Choroid plexus epithelial cell (primary cell): ENCODE results near the gene GALP.

Experiments
- DNase-seq: peaks from one replicate; pipeline ENCODE4 v3.0.0-alpha.2; 2010; ENCODE audit warnings: low read depth
- H3K4me3 ChIP-seq: 2 replicates; pipeline ENCODE4 v1.5.1; 2011; ENCODE audit warnings: low read depth, mild to moderate bottlenecking, control low read depth, low read length, moderate library complexity
- TF ChIP-seq, protein P1 (sequence below): conservative IDR thresholded peaks from 2 replicates; pipeline ENCODE4 v1.5.1; 2011; ENCODE audit warnings: low read depth, mild to moderate bottlenecking, control low read depth, inconsistent platforms, low read length, moderate library complexity

Gene GALP

DNA sequence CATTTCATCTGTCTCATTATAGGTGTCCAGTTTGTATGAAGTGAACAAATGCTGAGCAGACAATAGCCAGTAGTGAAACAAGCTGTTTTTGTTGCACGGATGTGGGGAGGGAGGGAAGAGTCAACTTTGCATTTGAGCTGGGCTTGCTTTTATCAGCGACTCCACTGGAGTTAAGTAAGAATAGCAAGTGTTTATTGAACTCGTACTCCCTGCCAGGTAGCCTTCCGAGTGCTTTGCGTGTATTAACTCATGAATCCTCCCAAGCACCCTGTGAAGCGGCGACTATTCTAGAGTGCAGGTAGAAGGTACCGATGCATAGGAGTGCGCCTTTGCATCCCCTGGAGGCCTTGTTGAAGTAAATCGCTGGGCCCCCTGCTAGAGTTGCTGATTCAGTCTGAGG is 39.4 kb upstream of the GALP start:
- peak; percentile 51 for DNase-seq
- TF ChIP-seq, protein P1, sequence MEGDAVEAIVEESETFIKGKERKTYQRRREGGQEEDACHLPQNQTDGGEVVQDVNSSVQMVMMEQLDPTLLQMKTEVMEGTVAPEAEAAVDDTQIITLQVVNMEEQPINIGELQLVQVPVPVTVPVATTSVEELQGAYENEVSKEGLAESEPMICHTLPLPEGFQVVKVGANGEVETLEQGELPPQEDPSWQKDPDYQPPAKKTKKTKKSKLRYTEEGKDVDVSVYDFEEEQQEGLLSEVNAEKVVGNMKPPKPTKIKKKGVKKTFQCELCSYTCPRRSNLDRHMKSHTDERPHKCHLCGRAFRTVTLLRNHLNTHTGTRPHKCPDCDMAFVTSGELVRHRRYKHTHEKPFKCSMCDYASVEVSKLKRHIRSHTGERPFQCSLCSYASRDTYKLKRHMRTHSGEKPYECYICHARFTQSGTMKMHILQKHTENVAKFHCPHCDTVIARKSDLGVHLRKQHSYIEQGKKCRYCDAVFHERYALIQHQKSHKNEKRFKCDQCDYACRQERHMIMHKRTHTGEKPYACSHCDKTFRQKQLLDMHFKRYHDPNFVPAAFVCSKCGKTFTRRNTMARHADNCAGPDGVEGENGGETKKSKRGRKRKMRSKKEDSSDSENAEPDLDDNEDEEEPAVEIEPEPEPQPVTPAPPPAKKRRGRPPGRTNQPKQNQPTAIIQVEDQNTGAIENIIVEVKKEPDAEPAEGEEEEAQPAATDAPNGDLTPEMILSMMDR = no peak
- no peak overlapping the region for H3K4me3 ChIP-seq

DNA sequence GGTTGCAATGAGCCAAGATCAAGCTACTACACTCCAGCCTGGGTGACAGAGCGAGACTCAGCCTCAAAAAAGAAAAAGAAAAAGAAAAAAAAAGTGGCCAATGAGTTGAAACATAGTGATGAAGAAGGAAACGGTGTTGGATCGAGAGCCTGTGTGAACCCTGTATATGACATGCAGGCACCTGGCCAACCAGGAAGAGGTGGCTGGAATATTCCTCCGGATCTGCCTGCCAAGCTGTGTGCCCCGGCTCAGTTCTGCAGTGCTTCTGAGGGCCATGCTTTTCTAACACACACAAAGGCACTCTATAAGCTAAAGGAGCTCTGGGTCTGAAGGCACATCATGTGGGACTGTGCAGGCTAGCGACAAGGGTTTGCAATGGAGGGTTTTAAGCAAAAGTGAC is 38.4 kb upstream of the GALP start:
- TF ChIP-seq, protein P1 = no peak
- H3K4me3 ChIP-seq = no peak overlapping the region
- no peak for DNase-seq

DNA sequence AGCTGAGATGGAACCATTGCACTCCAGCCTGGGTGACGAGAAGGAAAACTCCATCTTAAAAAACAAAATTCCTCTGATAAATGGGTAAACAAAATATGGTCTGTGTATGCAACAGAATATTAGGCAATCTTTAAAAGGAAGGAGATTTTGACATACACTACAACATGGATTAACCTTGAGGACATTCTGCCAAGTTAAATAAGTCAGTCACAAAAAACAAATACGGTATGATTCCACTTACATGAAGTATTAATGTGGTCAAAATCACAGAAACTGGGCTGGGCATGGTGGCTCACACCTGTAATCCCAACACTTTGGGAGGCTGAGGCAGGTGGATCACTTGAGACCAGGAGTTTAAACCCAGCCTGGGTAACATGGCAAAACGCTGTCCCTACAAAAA is 37.7 kb upstream of the GALP start:
- H3K4me3 ChIP-seq = no peak overlapping the region
- TF ChIP-seq, protein P1 = no peak
- DNase-seq = peak; percentile 12

DNA sequence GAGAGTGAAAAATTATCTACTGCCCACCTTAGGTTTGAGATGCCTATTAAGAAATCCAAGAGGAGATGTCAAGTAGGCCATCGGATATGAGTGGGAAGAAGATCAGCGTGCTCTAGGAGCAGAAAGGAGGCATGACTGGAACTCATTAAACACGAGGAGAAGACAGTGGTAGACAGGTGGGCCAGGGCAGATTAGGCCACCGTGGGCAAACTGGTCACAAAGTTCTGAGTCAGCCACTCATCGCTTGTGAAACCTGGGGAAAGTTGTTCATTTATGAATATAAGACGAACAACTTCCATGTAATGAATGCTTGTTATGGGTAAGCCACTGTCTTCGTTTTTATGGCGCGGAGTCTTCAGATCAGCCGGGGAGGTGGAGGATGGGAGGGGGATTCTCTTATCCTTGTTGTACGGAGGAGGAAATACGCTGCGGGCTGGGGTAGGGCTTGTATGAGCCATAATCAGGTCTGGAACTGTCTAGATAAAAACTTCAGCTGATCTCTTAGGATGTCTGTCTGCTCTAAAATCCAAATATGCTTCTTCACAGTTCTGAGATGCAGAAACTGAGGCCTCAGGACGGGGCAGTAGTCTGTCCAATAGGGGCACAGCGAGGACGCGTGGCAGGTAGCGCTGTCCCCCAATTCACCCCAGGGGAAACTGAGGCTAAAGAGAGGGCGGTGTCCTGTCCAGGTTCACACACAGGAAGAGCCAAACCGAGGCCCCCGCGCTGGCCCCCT is 35.8 kb upstream of the GALP start:
- DNase-seq = peak; percentile 11
- TF ChIP-seq, protein P1 = no peak
- peak overlapping the region; percentile 70 for H3K4me3 ChIP-seq

DNA sequence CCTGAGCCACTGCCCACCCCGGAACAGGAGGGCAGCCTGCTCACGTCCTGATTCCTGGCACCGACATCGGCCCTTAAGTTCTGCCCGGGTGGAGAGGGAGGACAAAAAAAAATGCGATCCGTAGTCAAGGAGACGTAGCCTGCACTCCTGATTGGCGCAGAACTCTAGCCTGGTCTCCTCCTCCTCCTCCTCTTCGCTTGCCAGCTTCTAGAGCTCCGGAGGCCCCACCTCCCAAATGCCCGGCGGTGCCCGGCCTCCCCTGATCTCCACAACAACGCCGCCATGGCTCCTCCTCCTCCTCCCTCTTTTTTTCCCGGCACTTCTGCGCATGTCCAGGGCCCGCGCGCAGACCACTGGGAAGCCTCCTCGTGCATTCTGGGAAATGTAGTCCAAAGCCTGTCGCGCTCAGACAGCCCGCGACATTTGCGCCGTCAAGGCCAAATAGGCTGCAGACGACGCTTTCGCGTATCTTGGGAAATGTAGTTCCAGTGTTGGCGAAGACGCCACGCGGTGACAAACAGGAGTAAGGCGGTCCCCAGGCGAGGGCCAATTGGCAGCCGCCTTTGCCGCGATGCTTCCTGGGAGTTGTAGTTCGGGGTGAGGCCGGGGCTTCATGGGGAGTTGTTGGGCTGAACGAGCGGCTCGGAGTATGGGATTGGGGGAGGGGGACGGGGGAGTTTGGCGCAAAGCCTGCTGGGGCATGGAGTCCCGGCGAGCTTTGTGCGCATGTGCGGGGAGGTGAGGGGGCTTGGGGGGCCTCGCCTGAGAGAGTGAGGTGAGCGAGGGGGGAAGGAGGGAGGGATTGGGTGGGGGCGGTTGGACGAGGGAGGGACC is 35.0 kb upstream of the GALP start, which contains the start of gene ZNF444:
TSS of gene ZNF444 (plus strand) at position 705 of the 834 bp plus-strand sequence. CDS start 5,625 bp downstream, outside the sequence.
- H3K4me3 ChIP-seq = peak within 1 kb of the TSS; percentile 70
- peak; percentile 100 for DNase-seq
- TF ChIP-seq, protein P1 = no peak

DNA sequence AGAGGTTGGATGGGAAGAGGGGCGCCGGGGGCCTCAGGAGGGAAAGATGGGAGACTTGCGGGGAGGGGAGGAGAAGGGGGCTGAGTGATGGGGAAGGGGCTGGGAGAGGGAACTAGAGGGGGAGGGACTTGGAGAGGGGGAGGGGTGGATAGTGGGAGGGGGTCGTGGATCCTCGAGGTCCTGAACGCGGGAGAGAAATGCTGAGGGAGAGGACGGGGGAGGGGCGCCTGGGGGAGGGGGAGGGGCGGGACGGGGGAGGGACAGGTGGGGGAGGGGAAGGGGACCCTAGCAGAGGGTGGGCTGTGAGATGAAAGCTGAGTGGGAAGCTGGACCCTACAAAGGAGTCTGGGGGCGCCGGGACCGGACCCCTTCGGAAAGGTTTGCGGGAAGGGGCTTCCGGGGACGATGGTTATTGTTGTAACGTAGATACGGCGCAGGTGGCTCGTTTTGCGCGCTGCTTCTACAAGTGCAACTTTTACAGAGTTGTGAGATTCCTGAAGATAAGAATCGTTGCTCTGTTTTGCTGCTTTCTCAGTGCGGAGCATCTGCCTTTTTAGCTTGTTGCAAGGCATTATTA is 34.3 kb upstream of the GALP start:
- DNase-seq = peak; percentile 31
- H3K4me3 ChIP-seq = peak overlapping the region; percentile 70
- TF ChIP-seq, protein P1 = no peak
